HG02943 (cell line): ENCODE results near the gene CHST1.

Source experiments
- ATAC-seq: cut with Tn5 transposase; IDR thresholded peaks from one replicate; pipeline ENCODE4 v1.9.1; 2021; ENCODE audit warnings: mild to moderate bottlenecking, low read depth, moderate library complexity; ENCODE audit not compliant: unreplicated experiment

Gene CHST1

GRCh38 chr11:45647786-45648185 is 17.6 kb downstream of the CHST1 start:
- no peak for ATAC-seq

- no peak for ATAC-seq
These were observed 18.1 kb downstream of the CHST1 start for GRCh38 chr11:45647329-45647728.

GRCh38 chr11:45646275-45646927 is 19.0 kb downstream of the CHST1 start:
- ATAC-seq, result no peak

GRCh38 chr11:45644981-45645889 is 20.2 kb downstream of the CHST1 start:
- no peak for ATAC-seq

- ATAC-seq, result no peak
These were observed 21.7 kb downstream of the CHST1 start for GRCh38 chr11:45643598-45644260.

GRCh38 chr11:45641961-45642360 is 23.5 kb downstream of the CHST1 start:
- ATAC-seq, result no peak

GRCh38 chr11:45638051-45638450 is 27.4 kb downstream of the CHST1 start:
- ATAC-seq, result no peak

GRCh38 chr11:45635907-45636306 is 29.5 kb downstream of the CHST1 start:
- ATAC-seq, result no peak

GRCh38 chr11:45625611-45626010 is 39.8 kb downstream of the CHST1 start:
- ATAC-seq, result no peak

- no peak for ATAC-seq
These were observed 41.3 kb downstream of the CHST1 start for GRCh38 chr11:45624095-45624494.

GRCh38 chr11:45622861-45623260 is 42.6 kb downstream of the CHST1 start:
- no peak for ATAC-seq

GRCh38 chr11:45622283-45622682 is 43.1 kb downstream of the CHST1 start:
- no peak for ATAC-seq

GRCh38 chr11:45621588-45621987 is 43.8 kb downstream of the CHST1 start:
- ATAC-seq, result no peak

- no peak for ATAC-seq
These were observed 45.2 kb downstream of the CHST1 start for GRCh38 chr11:45620243-45620642.

- no peak for ATAC-seq
These were observed 46.5 kb downstream of the CHST1 start for GRCh38 chr11:45618897-45619296.

GRCh38 chr11:45617871-45618601 is 47.4 kb downstream of the CHST1 start:
- no peak for ATAC-seq

GRCh38 chr11:45616802-45617549 is 48.4 kb downstream of the CHST1 start:
- no peak for ATAC-seq

GRCh38 chr11:45615182-45615792 is 50.1 kb downstream of the CHST1 start:
- no peak for ATAC-seq

- no peak for ATAC-seq
These were observed 51.1 kb downstream of the CHST1 start for GRCh38 chr11:45614196-45614828.
